Hematopoietic multipotent progenitor cell treated with erythropoietin and hydrocortisone succinate and interleukin-3 and kit ligand, for 8 days (in vitro differentiated cells): ENCODE measurements around the gene KCNJ1.

Experiments
- DNase-seq: peaks from one replicate; pipeline ENCODE4 v3.0.0-alpha.2; 2015

The KCNJ1 gene

GRCh38 chr11:128881221-128881620 is 14.1 kb upstream of the KCNJ1 start:
- DNase-seq = no peak

- DNase-seq = no peak
These were observed 12.7 kb upstream of the KCNJ1 start for GRCh38 chr11:128879817-128880216.

GRCh38 chr11:128878455-128878854 is 11.4 kb upstream of the KCNJ1 start:
- DNase-seq = no peak

- no peak for DNase-seq
These were observed 10.6 kb upstream of the KCNJ1 start for GRCh38 chr11:128877726-128878125.

GRCh38 chr11:128876133-128876650 is 9.1 kb upstream of the KCNJ1 start:
- DNase-seq = no peak

- DNase-seq = no peak
These were observed 7.3 kb upstream of the KCNJ1 start for GRCh38 chr11:128874427-128874826.

GRCh38 chr11:128872594-128872993 is 5.5 kb upstream of the KCNJ1 start:
- no peak for DNase-seq

GRCh38 chr11:128872094-128872493 is 5.0 kb upstream of the KCNJ1 start:
- DNase-seq = no peak

GRCh38 chr11:128871168-128871610 is 4.1 kb upstream of the KCNJ1 start:
- no peak for DNase-seq

- DNase-seq = peak; percentile 40
These were observed 2.0 kb upstream of the KCNJ1 start for GRCh38 chr11:128868841-128869671.

GRCh38 chr11:128865490-128865889 is 1.6 kb downstream of the KCNJ1 start:
- no peak for DNase-seq

- no peak for DNase-seq
These were observed 4.0 kb downstream of the KCNJ1 start for GRCh38 chr11:128862908-128863660.

- no peak for DNase-seq
These were observed 4.7 kb downstream of the KCNJ1 start for GRCh38 chr11:128862406-128862805.

- no peak for DNase-seq
These were observed 6.3 kb downstream of the KCNJ1 start for GRCh38 chr11:128860571-128861361.

GRCh38 chr11:128859563-128860441 is 7.3 kb downstream of the KCNJ1 start:
- DNase-seq = peak; percentile 66

GRCh38 chr11:128857341-128857740 is 9.8 kb downstream of the KCNJ1 start:
- no peak for DNase-seq

GRCh38 chr11:128856241-128856640 is 10.9 kb downstream of the KCNJ1 start:
- no peak for DNase-seq

GRCh38 chr11:128854841-128855240 is 12.3 kb downstream of the KCNJ1 start:
- DNase-seq = no peak

- no peak for DNase-seq
These were observed 13.5 kb downstream of the KCNJ1 start for GRCh38 chr11:128853559-128853958.

- DNase-seq = no peak
These were observed 14.6 kb downstream of the KCNJ1 start for GRCh38 chr11:128852327-128853023.

GRCh38 chr11:128848815-128849455 is 18.2 kb downstream of the KCNJ1 start:
- DNase-seq = peak; percentile 59
